Heart right ventricle (tissue), 16 donors: ENCODE data around the gene SUGT1. TPM values are rescaled to one million over a fixed set of nuclear protein-coding genes. Genes with fewer than 3 reads are reported as not detected.
"Not testable (repeated sequence)": the region's sequence is repeated elsewhere in the genome, so short reads cannot be mapped to it uniquely, and the experiment has no call there.

Experiments used
- ATAC-seq, 8 donors: fragments of 200-7000 bp; cut with Tn5 transposase; one replicate each; pipeline ENCODE4 v1.9.1; 2020; ENCODE audit warnings: mild to moderate bottlenecking in 8 of 8, moderate library complexity in 8 of 8, moderate number of reproducible peaks in 1 of 8
- DNase-seq, 2 donors: peaks; one replicate each; pipeline ENCODE4 v3.0.0-alpha.2; 2020
- H3K27ac ChIP-seq, 10 donors: fragments of 200-600 bp; sonication (generic) in 2 of 10; one replicate each; pipeline versions ENCODE4 v1.5.0 to v1.8.0; 2020 to 2022; ENCODE audit warnings: mild to moderate bottlenecking in 3 of 10
- H3K27me3 ChIP-seq, 7 donors: fragments of 200-600 bp; one replicate each; pipeline ENCODE4 v1.8.0; 2021 to 2022; ENCODE audit warnings: mild to moderate bottlenecking in 2 of 7
- H3K36me3 ChIP-seq, 9 donors: fragments of 200-600 bp; sonication (generic) in 1 of 9; one replicate each; pipeline versions ENCODE4 v1.5.0 to v1.8.0; 2020 to 2022; ENCODE audit warnings: mild to moderate bottlenecking in 2 of 9
- H3K4me1 ChIP-seq, 9 donors: fragments of 200-600 bp; sonication (generic) in 1 of 9; one replicate each; pipeline versions ENCODE4 v1.5.0 to v1.8.0; 2020 to 2022; ENCODE audit warnings: mild to moderate bottlenecking in 4 of 9
- H3K4me3 ChIP-seq, 10 donors: fragments of 200-600 bp; sonication (generic) in 2 of 10; one replicate each; pipeline versions ENCODE4 v1.5.0 to v1.8.0; 2020 to 2022; ENCODE audit warnings: mild to moderate bottlenecking in 7 of 10, moderate library complexity in 2 of 10
- H3K9me3 ChIP-seq, 11 donors: fragments of 200-600 bp in 10 of 11; sonication (generic) in 2 of 11; one replicate each; pipeline versions ENCODE4 v1.5.0 to v1.8.0; 2013 to 2022; ENCODE audit warnings: mild to moderate bottlenecking in 2 of 11, control low read depth in 1 of 11, moderate library complexity in 1 of 11
- CTCF ChIP-seq, 9 donors: fragments of 200-600 bp; sonication (generic) in 2 of 9; IDR thresholded peaks; one replicate each; pipeline versions ENCODE4 v1.5.0 to v1.8.0; 2021 to 2022; ENCODE audit warnings: antibody characterized with exemption in 9 of 9, mild to moderate bottlenecking in 5 of 9, moderate library complexity in 1 of 9
- whole genome bisulfite sequencing, 2 donors: extraction: QIAGEN DNeasy Blood & Tissue Kit; methylation state at CpG; one replicate each; pipeline ENCODE4 v1.1.7; 2013; ENCODE audit warnings: inconsistent platforms in 1 of 2; 5-methylcytosine and 5-hydroxymethylcytosine counted together
- intact Hi-C, 10 donors: fragments of 100-400 bp; cut with DNase I; formaldehyde crosslinking; loops; one replicate each; pipeline versions ENCODE4 v1.11.1 to v1.14.2; 2022
- polyA plus RNA-seq, 2 donors: library from polyadenylated mRNA; stranded (reverse); fragments of 200-250 nt; gene quantifications; one replicate each; pipeline ENCODE4 v1.2.3, GENCODE V29; 2013
- total RNA-seq, 10 donors: library from RNA; stranded (reverse); fragmentation: NEBNext Ultra II Directional in 3 of 10; extraction: Animal tissue kit (Norgen Biotek cat#: 25700) in 3 of 10; gene quantifications; one replicate each; pipeline versions ENCODE4 v1.2.1 to v1.2.4, GENCODE V29; 2021 to 2023
- donor health status: Arrhythmogenic right ventricular cardiomyopathy.
- donor health status: ischemic (EF 13 %, LVEDD 7.1; RV severe dilation, severe dysfunction).
- donor health status: healthy with polysubstance abuse.
- donor health status: DM: no; HTN: yes; CAD: no.
- donor health status: DM: no; HTN: no; CAD: no.
- donor health status: ischemic (EF 25% LVEDD 6.9; RV normal size, moderate dysfunction).
- donor health status: ischemic (EF 25% LVEDD 5.7; RV mildly dilated, moderate dysfunction).
- donor health status: healthy.
- donor health status: DM: yes; HTN: yes; CAD: no.
- donor health status: Ischemic cardiomyopathy.
- donor health status: ischemic (EF 35%, LVEDD 5.7; RV mildly dilated, moderate dysfunction).
- donor health status: nonischemic (EF 11% LVEDD 7.7; RV severe dilation, severe dysfunction).
- donor health status: DM: yes; HTN: yes; CAD: no.
- donor health status: PGD.
- donor health status: ischemic (EF 29% LVEDD 5.4; RV normal size, mild dysfunction).
- donor health status: nonischemic (EF 23%, LVEDD 6.1; RV moderate dilation, normal function).

The SUGT1 gene
- total and polyA plus RNA-seq, 12 donors: 44.3 to 61.7 (median 54.2) TPM

- intact Hi-C loops: loop anchor here in 3 of 10 donors (5.0 to 10.0 kb wide), 2 partner anchors 135 to 677 kb away; no protein-coding TSS in a partner anchor
- no peak for ATAC-seq
- Histone ChIP-seq H3K4me3 (no peak overlapping the region), H3K27me3 (no peaks in the 10 kb centered on the region), H3K36me3 (peaks cover 0 to 96% (median 25%) of the 10 kb centered on the region in 9 donors), H3K4me1 (peaks cover 0 to 9% (median 0%) of the 10 kb centered on the region in 9 donors), H3K27ac (no peak overlapping the region), H3K9me3 (no peaks in the 10 kb centered on the region)
- no peak for DNase-seq
- peak in 2 of 9 donors; percentile 11 to 23 for TF ChIP-seq CTCF (IDR thresholded peaks at IDR 0.05)
- 79 to 90% methylated on average over 2 of the region's 2 CpGs for WGBS, 2 donors
Observed at GRCh38 chr13:52669677-52670076, 17.0 kb downstream of the SUGT1 start.

- no peak for TF ChIP-seq CTCF (IDR thresholded peaks at IDR 0.05)
- H3K27ac ChIP-seq: no peak overlapping the region
- intact Hi-C loops: loop anchor here in 1 of 10 donors (5.0 kb wide), 1 partner anchor 678 kb away; no protein-coding TSS in a partner anchor
- H3K4me1 ChIP-seq: peaks cover 0 to 13% (median 0%) of the 10 kb centered on the region in 9 donors
- ATAC-seq (no peak), DNase-seq (no peak)
- peaks cover 0 to 97% (median 24%) of the 10 kb centered on the region in 9 donors for H3K36me3 ChIP-seq
- no peak overlapping the region for H3K4me3 ChIP-seq
- 98% methylated on average over 8 of the region's 8 CpGs for WGBS, 2 donors
- no peaks in the 10 kb centered on the region for H3K9me3 ChIP-seq
- H3K27me3 ChIP-seq: no peaks in the 10 kb centered on the region
Observed at GRCh38 chr13:52670726-52671125, 18.1 kb downstream of the SUGT1 start.

GRCh38 chr13:52673465-52673864, 20.8 kb downstream of the SUGT1 start:
- intact Hi-C loops: loop anchor here in 1 of 10 donors (5.0 kb wide), 1 partner anchor 681 kb away; no protein-coding TSS in a partner anchor
- H3K9me3 ChIP-seq: no peaks in the 10 kb centered on the region
- H3K27me3 ChIP-seq: no peaks in the 10 kb centered on the region
- no peak for TF ChIP-seq CTCF (IDR thresholded peaks at IDR 0.05)
- no peak overlapping the region for H3K4me3 ChIP-seq
- DNase-seq (no peak), ATAC-seq (no peak)
- peaks cover 0 to 14% (median 0%) of the 10 kb centered on the region in 9 donors for H3K4me1 ChIP-seq
- H3K36me3 ChIP-seq: peaks cover 0 to 97% (median 6%) of the 10 kb centered on the region in 9 donors
- no peak overlapping the region for H3K27ac ChIP-seq
- 90 to 95% methylated on average over 1 of the region's 1 CpG for WGBS, 2 donors

GRCh38 chr13:52677823-52678222, 25.2 kb downstream of the SUGT1 start:
- ATAC-seq: no peak
- Histone ChIP-seq H3K27me3 (no peaks in the 10 kb centered on the region), H3K4me3 (no peak overlapping the region), H3K4me1 (peaks cover 0 to 5% (median 0%) of the 10 kb centered on the region in 9 donors), H3K36me3 (peaks cover 0 to 97% (median 30%) of the 10 kb centered on the region in 9 donors), H3K27ac (no peak overlapping the region), H3K9me3 (no peaks in the 10 kb centered on the region)
- WGBS, 2 donors: 90 to 95% methylated on average over 1 of the region's 1 CpG
- TF ChIP-seq CTCF (IDR thresholded peaks at IDR 0.05): no peak
- intact Hi-C loops: no loop called here
- no peak for DNase-seq

- H3K27me3 ChIP-seq, H3K9me3 ChIP-seq: not testable (repeated sequence)
- H3K36me3 ChIP-seq: peaks cover 0 to 98% (median 36%) of the 10 kb centered on the region in 9 donors
Observed at GRCh38 chr13:52685806-52686205, 33.2 kb downstream of the SUGT1 start.

More at GRCh38 chr13:52685806-52686205, 33.2 kb downstream of the SUGT1 start:
- H3K27ac ChIP-seq, H3K4me3 ChIP-seq, DNase-seq, ATAC-seq, H3K4me1 ChIP-seq: not testable (repeated sequence)
- 77 to 95% methylated on average over 9 of the region's 9 CpGs for WGBS, 2 donors
- intact Hi-C loops: loop anchor here in 1 of 10 donors (10.0 kb wide), 1 partner anchor 119 kb away; no protein-coding TSS in a partner anchor
